ENCODE data around the gene MIOS. TPM values are rescaled to one million over a fixed set of nuclear protein-coding genes. Genes with fewer than 3 reads are reported as not detected.

The MIOS gene
- total RNA-seq, 1 experiment from 2014 or later, result 18.6 TPM

DNA sequence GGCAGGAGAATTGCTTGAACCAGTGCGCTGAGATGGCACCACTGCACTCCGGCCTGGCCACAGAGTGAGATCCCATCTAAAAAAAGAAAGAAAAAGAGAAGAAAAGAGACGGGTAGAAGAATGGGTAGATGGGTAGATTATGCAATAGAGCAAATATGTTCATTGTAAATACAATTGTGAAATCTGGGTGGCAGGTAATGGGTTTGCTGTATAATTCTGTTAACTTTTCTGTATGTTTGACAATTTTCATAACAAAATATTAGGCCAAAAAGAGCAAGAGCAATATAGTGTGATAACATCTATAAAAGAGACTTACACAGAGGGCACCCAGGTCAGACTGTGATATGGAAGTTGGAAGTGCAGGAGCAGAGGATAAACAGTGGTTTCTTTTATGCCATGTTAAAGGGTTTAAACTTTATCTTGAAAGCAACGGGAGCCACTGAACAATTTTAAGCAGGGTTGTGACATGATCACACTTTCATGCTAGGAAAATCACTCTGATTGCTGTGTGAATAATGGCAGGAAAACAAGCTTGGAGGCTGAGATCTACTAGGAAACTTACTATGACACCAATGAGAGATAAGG lies 24.3 kb upstream of the MIOS start:
- TF ChIP-seq, protein P1, sequence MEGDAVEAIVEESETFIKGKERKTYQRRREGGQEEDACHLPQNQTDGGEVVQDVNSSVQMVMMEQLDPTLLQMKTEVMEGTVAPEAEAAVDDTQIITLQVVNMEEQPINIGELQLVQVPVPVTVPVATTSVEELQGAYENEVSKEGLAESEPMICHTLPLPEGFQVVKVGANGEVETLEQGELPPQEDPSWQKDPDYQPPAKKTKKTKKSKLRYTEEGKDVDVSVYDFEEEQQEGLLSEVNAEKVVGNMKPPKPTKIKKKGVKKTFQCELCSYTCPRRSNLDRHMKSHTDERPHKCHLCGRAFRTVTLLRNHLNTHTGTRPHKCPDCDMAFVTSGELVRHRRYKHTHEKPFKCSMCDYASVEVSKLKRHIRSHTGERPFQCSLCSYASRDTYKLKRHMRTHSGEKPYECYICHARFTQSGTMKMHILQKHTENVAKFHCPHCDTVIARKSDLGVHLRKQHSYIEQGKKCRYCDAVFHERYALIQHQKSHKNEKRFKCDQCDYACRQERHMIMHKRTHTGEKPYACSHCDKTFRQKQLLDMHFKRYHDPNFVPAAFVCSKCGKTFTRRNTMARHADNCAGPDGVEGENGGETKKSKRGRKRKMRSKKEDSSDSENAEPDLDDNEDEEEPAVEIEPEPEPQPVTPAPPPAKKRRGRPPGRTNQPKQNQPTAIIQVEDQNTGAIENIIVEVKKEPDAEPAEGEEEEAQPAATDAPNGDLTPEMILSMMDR (conservative IDR thresholded peaks at IDR 0.05; ENCODE audit: low read depth, low read length), result no peak
- TF ChIP-seq EZH2phosphoT487 (IDR thresholded peaks at IDR 0.05; ENCODE audit: borderline replicate concordance, low read length) (no peak), EZH2 (IDR thresholded peaks at IDR 0.05; ENCODE audit: low read length, unreplicated experiment) (no peak)
- H3K9ac ChIP-seq (ENCODE audit: low read length), result no peak overlapping the region
- no peak overlapping the region for H3K27ac ChIP-seq (ENCODE audit: low read length)
- no peaks in the 10 kb centered on the region for H3K4me1 ChIP-seq (ENCODE audit: insufficient read depth, low read length)
- CTCF ChIA-PET, result interaction anchor here (0.9 kb wide), 1 partner anchor 424 kb away, joined by 4 read pairs; no protein-coding TSS in a partner anchor
- H3K36me3 ChIP-seq (ENCODE audit: low read depth, low read length), result no peaks in the 10 kb centered on the region
- H3K27me3 ChIP-seq (ENCODE audit: low read length), result no peaks in the 10 kb centered on the region
- no peaks in the 10 kb centered on the region for H3F3A ChIP-seq (ENCODE audit: low read length, unreplicated experiment)
- H3K79me2 ChIP-seq (ENCODE audit: low read length), result no peaks in the 10 kb centered on the region
- no peaks in the 10 kb centered on the region for H3K9me3 ChIP-seq (ENCODE audit: low read length)
- intact Hi-C loops (cut with micrococcal nuclease), result no loop called here
- no peak overlapping the region for H3K4me3 ChIP-seq (ENCODE audit: low read length)
- H2AFZ ChIP-seq (ENCODE audit: low read length), result no peak overlapping the region; the same call in 1 of the 2 replicates
- POLR2A ChIA-PET (ENCODE audit: unreplicated experiment), result no interaction called here
- H4K20me1 ChIP-seq (ENCODE audit: low read length), result no peaks in the 10 kb centered on the region
- no peak overlapping the region for H3K4me2 ChIP-seq (ENCODE audit: low read length)
- ATAC-seq (no peak), DNase-seq (no peak)
- H3K9me2 ChIP-seq (replicated peaks; ENCODE audit: low read length), result no peaks in the 10 kb centered on the region
- no TSS peak for BruUV-seq (replicated peaks)

DNA sequence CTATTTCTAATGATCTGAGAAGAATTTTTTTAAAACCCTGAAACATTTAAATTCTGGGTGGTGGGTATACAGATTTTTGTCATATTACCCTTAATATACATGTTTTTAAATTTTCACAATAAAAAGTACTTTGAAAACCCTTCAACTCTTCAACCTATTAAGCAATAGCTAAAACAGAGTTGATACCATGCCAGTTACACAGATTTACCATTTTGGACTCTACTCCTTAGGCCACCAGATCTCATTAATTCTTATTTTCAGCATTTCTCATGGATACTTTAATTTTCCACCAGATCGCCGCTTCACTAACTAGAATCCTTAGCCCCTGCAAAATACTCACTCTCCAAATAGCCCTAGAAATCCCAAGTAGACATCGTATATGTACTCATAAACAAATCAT lies 18.3 kb upstream of the MIOS start:
- no peak overlapping the region for H3K27ac ChIP-seq (ENCODE audit: low read length)
- H3K9ac ChIP-seq (ENCODE audit: low read length), result no peak overlapping the region
- ChIA-PET CTCF (no interaction called here), POLR2A (ENCODE audit: unreplicated experiment) (no interaction called here)
- H4K20me1 ChIP-seq (ENCODE audit: low read length), result no peaks in the 10 kb centered on the region
- no peaks in the 10 kb centered on the region for H3F3A ChIP-seq (ENCODE audit: low read length, unreplicated experiment)
- TF ChIP-seq, protein P1 (conservative IDR thresholded peaks at IDR 0.05; ENCODE audit: low read depth, low read length), result no peak
- TF ChIP-seq EZH2phosphoT487 (IDR thresholded peaks at IDR 0.05; ENCODE audit: borderline replicate concordance, low read length) (no peak), EZH2 (IDR thresholded peaks at IDR 0.05; ENCODE audit: low read length, unreplicated experiment) (no peak)
- DNase-seq, result no peak
- 0 out of 2 replicates have a peak, but pooled peaks cover under 1% of the 10 kb centered on the region for H3K4me1 ChIP-seq (ENCODE audit: insufficient read depth, low read length)
- H2AFZ ChIP-seq (ENCODE audit: low read length), result no peak overlapping the region
- H3K4me2 ChIP-seq (ENCODE audit: low read length), result no peak overlapping the region
- no peaks in the 10 kb centered on the region for H3K36me3 ChIP-seq (ENCODE audit: low read depth, low read length)
- ATAC-seq, result no peak
- intact Hi-C loops (cut with micrococcal nuclease), result no loop called here
- no peaks in the 10 kb centered on the region for H3K79me2 ChIP-seq (ENCODE audit: low read length)
- no peak overlapping the region for H3K4me3 ChIP-seq (ENCODE audit: low read length)
- BruUV-seq (replicated peaks), result no TSS peak
- no peaks in the 10 kb centered on the region for H3K9me2 ChIP-seq (replicated peaks; ENCODE audit: low read length)
- no peaks in the 10 kb centered on the region for H3K9me3 ChIP-seq (ENCODE audit: low read length)
- H3K27me3 ChIP-seq (ENCODE audit: low read length), result no peaks in the 10 kb centered on the region

DNA sequence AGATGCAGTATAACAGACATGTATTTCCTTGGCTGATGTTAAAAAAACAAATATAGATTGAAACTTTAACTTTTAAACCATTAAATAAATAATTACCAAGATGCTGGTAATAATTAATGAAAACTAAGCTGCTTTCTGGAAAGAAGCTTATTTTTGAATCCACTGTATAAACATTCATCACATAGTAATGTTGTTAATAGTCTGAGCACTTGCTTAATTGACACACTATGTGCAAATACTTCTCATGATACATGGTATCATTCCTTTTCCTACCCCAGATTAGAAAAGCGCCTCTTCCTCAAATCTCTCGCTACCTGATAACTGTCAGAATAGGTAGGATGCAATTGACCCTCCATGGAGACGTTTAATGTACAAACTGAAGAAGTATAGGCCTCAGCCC lies 16.0 kb upstream of the MIOS start:
- TF ChIP-seq EZH2 (IDR thresholded peaks at IDR 0.05; ENCODE audit: low read length, unreplicated experiment) (no peak), EZH2phosphoT487 (IDR thresholded peaks at IDR 0.05; ENCODE audit: borderline replicate concordance, low read length) (no peak)
- TF ChIP-seq, protein P1 (conservative IDR thresholded peaks at IDR 0.05; ENCODE audit: low read depth, low read length), result no peak
- no peak overlapping the region for H2AFZ ChIP-seq (ENCODE audit: low read length)
- BruUV-seq (replicated peaks), result no TSS peak
- intact Hi-C loops (cut with micrococcal nuclease), result no loop called here
- no peaks in the 10 kb centered on the region for H3K27me3 ChIP-seq (ENCODE audit: low read length)
- no peak overlapping the region for H3K9ac ChIP-seq (ENCODE audit: low read length)
- DNase-seq, result no peak
- no peaks in the 10 kb centered on the region for H3F3A ChIP-seq (ENCODE audit: low read length, unreplicated experiment)
- ChIA-PET CTCF (no interaction called here), POLR2A (ENCODE audit: unreplicated experiment) (interaction anchor here (0.6 kb wide), 1 partner anchor 214 kb away, joined by 6 read pairs; no protein-coding TSS in a partner anchor)
- peaks cover 17% of the 10 kb centered on the region for H3K4me1 ChIP-seq (ENCODE audit: insufficient read depth, low read length)
- no peaks in the 10 kb centered on the region for H3K79me2 ChIP-seq (ENCODE audit: low read length)
- no peaks in the 10 kb centered on the region for H4K20me1 ChIP-seq (ENCODE audit: low read length)
- no peak overlapping the region for H3K4me2 ChIP-seq (ENCODE audit: low read length)
- no peak overlapping the region for H3K4me3 ChIP-seq (ENCODE audit: low read length)
- H3K27ac ChIP-seq (ENCODE audit: low read length), result no peak overlapping the region
- H3K9me2 ChIP-seq (replicated peaks; ENCODE audit: low read length), result no peaks in the 10 kb centered on the region
- H3K9me3 ChIP-seq (ENCODE audit: low read length), result no peaks in the 10 kb centered on the region
- ATAC-seq, result no peak
- no peaks in the 10 kb centered on the region for H3K36me3 ChIP-seq (ENCODE audit: low read depth, low read length)
